GM13976 (cell line): ENCODE results near the gene B3GALT5.

Experiments used
- DNase-seq: peaks from one replicate; pipeline ENCODE4 v3.0.0; 2012; ENCODE audit warnings: low spot score
- in situ Hi-C: fragments of 300-500 bp; cut with MboI; formaldehyde crosslinking; loops from one replicate; pipeline ENCODE4 v1.12.0; 2022; ENCODE audit warnings: low sequenced_read_pairs, mixed read lengths, inconsistent platforms; ENCODE audit not compliant: unreplicated experiment
- TF ChIP-seq, protein P1 (sequence below): IDR thresholded peaks from 2 replicates; pipeline ENCODE4 v1.5.1; 2012; ENCODE audit warnings: borderline replicate concordance, mild to moderate bottlenecking; ENCODE audit not compliant: insufficient read depth; ENCODE audit errors: extremely low read depth, missing control alignments, control extremely low read depth

B3GALT5 gene

GRCh38 chr21:39657091-39657689, 44.5 kb downstream of the B3GALT5 start:
- TF ChIP-seq, protein P1, sequence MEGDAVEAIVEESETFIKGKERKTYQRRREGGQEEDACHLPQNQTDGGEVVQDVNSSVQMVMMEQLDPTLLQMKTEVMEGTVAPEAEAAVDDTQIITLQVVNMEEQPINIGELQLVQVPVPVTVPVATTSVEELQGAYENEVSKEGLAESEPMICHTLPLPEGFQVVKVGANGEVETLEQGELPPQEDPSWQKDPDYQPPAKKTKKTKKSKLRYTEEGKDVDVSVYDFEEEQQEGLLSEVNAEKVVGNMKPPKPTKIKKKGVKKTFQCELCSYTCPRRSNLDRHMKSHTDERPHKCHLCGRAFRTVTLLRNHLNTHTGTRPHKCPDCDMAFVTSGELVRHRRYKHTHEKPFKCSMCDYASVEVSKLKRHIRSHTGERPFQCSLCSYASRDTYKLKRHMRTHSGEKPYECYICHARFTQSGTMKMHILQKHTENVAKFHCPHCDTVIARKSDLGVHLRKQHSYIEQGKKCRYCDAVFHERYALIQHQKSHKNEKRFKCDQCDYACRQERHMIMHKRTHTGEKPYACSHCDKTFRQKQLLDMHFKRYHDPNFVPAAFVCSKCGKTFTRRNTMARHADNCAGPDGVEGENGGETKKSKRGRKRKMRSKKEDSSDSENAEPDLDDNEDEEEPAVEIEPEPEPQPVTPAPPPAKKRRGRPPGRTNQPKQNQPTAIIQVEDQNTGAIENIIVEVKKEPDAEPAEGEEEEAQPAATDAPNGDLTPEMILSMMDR = no peak
- no peak for DNase-seq
- in situ Hi-C loops = no loop called here

- in situ Hi-C loops = no loop called here
- no peak for DNase-seq
- TF ChIP-seq, protein P1 = no peak
These were observed 45.3 kb downstream of the B3GALT5 start for GRCh38 chr21:39658066-39658465.

DNA sequence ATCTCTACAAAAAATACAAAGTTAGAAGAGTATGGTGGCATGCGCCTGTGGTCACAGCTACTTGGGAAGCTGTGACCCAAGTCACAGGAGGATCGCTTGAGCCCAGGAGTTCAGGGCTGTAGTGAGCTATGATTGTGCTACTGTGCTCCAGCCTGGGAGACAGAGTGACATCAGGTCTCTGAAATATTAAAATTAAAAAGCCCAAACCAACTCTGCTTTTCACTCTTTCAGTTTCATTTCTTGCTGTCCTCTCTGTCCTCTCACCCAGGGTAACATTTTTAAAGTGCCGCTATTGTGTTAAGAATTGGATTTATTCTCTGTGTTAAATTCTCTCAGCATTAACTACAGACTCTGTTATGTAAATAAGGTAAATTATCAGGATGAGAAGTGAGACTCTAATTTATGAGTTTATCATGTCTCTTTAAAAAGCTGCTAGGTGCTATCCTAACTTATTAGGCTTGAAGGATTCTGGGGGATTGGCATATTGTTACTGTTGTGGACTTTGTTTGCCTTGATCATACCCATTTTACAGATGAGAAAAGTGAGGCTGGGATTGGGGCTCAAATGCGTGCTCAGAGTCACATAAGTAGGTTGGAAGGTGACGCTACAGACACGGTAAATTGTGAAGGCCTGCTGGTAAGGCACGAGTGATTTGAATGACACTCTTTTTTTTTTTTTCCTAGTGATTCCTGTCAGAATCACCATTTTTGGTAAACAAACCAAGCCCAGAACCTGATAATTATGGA, 46.5 kb downstream of the B3GALT5 start:
- in situ Hi-C loops = no loop called here
- DNase-seq = no peak
- TF ChIP-seq, protein P1 = no peak

GRCh38 chr21:39660191-39660980, 47.6 kb downstream of the B3GALT5 start:
- no peak for DNase-seq
- TF ChIP-seq, protein P1 = no peak
- in situ Hi-C loops = no loop called here

GRCh38 chr21:39661121-39661520, 48.4 kb downstream of the B3GALT5 start:
- in situ Hi-C loops = no loop called here
- TF ChIP-seq, protein P1 = no peak
- DNase-seq = no peak

GRCh38 chr21:39661740-39662139, 49.0 kb downstream of the B3GALT5 start:
- in situ Hi-C loops = no loop called here
- no peak for DNase-seq
- TF ChIP-seq, protein P1 = no peak
